ENCODE data around the gene NDST4.

The NDST4 gene

GRCh38 chr4:114857831-114858230 lies 255.6 kb downstream of the NDST4 start:
- ChIA-PET POLR2A (no interaction called here), CTCF (no interaction called here)
- no peak for DNase-seq (ENCODE audit: extremely low spot score)
- TF ChIP-seq SP1 (IDR thresholded peaks at IDR 0.05), result no peak
- TF ChIP-seq FOXK2 (IDR thresholded peaks at IDR 0.05), result no peak
- no peak for TF ChIP-seq FOXA1 (IDR thresholded peaks at IDR 0.05)
- no peak for TF ChIP-seq BHLHE40 (IDR thresholded peaks at IDR 0.05; ENCODE audit: borderline replicate concordance)
- TF ChIP-seq ZNF384 (IDR thresholded peaks at IDR 0.05), result no peak
- TF ChIP-seq CTBP1 (IDR thresholded peaks at IDR 0.05; ENCODE audit: borderline replicate concordance), result no peak
- no peak for TF ChIP-seq L3MBTL2 (conservative IDR thresholded peaks at IDR 0.05)
- no peak for TF ChIP-seq LEF1 (IDR thresholded peaks at IDR 0.05; ENCODE audit: borderline replicate concordance)
- TF ChIP-seq HDGF (IDR thresholded peaks at IDR 0.05; ENCODE audit: borderline replicate concordance), result no peak
- no peak for TF ChIP-seq TARDBP (IDR thresholded peaks at IDR 0.05)
- TF ChIP-seq NFRKB (IDR thresholded peaks at IDR 0.05), result no peak
- TF ChIP-seq ARNT (IDR thresholded peaks at IDR 0.05), result no peak
- no peak for TF ChIP-seq SUZ12 (IDR thresholded peaks at IDR 0.05)
- TF ChIP-seq ELF4 (IDR thresholded peaks at IDR 0.05), result no peak

GRCh38 chr4:114839986-114840385 lies 273.4 kb downstream of the NDST4 start:
- ChIA-PET POLR2A (no interaction called here), CTCF (no interaction called here)
- TF ChIP-seq FOXA1 (IDR thresholded peaks at IDR 0.05) (no peak), SUZ12 (IDR thresholded peaks at IDR 0.05) (no peak)
- DNase-seq (ENCODE audit: extremely low spot score), result no peak

- no peak for DNase-seq (ENCODE audit: extremely low spot score)
- ChIA-PET CTCF (no interaction called here), POLR2A (no interaction called here)
- TF ChIP-seq ZNF384 (IDR thresholded peaks at IDR 0.05) (no peak), CTBP1 (IDR thresholded peaks at IDR 0.05; ENCODE audit: borderline replicate concordance) (no peak), FOXM1 (IDR thresholded peaks at IDR 0.05; ENCODE audit: borderline replicate concordance) (no peak), FOXK2 (IDR thresholded peaks at IDR 0.05) (no peak), LEF1 (IDR thresholded peaks at IDR 0.05; ENCODE audit: borderline replicate concordance) (no peak), FOXA1 (IDR thresholded peaks at IDR 0.05) (no peak), SP1 (IDR thresholded peaks at IDR 0.05) (no peak), TARDBP (IDR thresholded peaks at IDR 0.05) (no peak), NFRKB (IDR thresholded peaks at IDR 0.05) (no peak), HDGF (IDR thresholded peaks at IDR 0.05; ENCODE audit: borderline replicate concordance) (no peak), ELF4 (IDR thresholded peaks at IDR 0.05) (no peak), BHLHE40 (IDR thresholded peaks at IDR 0.05; ENCODE audit: borderline replicate concordance) (no peak), PKNOX1 (IDR thresholded peaks at IDR 0.05) (no peak)
Measured at GRCh38 chr4:114830628-114831027, 282.8 kb downstream of the NDST4 start.

- ChIA-PET CTCF (no interaction called here), POLR2A (no interaction called here)
- TF ChIP-seq FOXM1 (IDR thresholded peaks at IDR 0.05; ENCODE audit: borderline replicate concordance), result no peak
- no peak for TF ChIP-seq SP1 (IDR thresholded peaks at IDR 0.05)
- no peak for TF ChIP-seq SUZ12 (IDR thresholded peaks at IDR 0.05)
- no peak for TF ChIP-seq TARDBP (IDR thresholded peaks at IDR 0.05)
- no peak for TF ChIP-seq BHLHE40 (IDR thresholded peaks at IDR 0.05; ENCODE audit: borderline replicate concordance)
- no peak for TF ChIP-seq L3MBTL2 (conservative IDR thresholded peaks at IDR 0.05)
- no peak for TF ChIP-seq ELF4 (IDR thresholded peaks at IDR 0.05)
- TF ChIP-seq HDGF (IDR thresholded peaks at IDR 0.05; ENCODE audit: borderline replicate concordance), result no peak
- TF ChIP-seq CTBP1 (IDR thresholded peaks at IDR 0.05; ENCODE audit: borderline replicate concordance), result no peak
- TF ChIP-seq ZNF384 (IDR thresholded peaks at IDR 0.05), result no peak
- no peak for TF ChIP-seq ARNT (IDR thresholded peaks at IDR 0.05)
- no peak for TF ChIP-seq FOXK2 (IDR thresholded peaks at IDR 0.05)
- TF ChIP-seq PKNOX1 (IDR thresholded peaks at IDR 0.05), result no peak
- no peak for TF ChIP-seq LEF1 (IDR thresholded peaks at IDR 0.05; ENCODE audit: borderline replicate concordance)
- no peak for TF ChIP-seq NFRKB (IDR thresholded peaks at IDR 0.05)
- no peak for TF ChIP-seq FOXA1 (IDR thresholded peaks at IDR 0.05)
- DNase-seq (ENCODE audit: extremely low spot score), result no peak
Measured at GRCh38 chr4:114827651-114828050, 285.8 kb downstream of the NDST4 start.

- CTCF ChIA-PET, result no interaction called here
- TF ChIP-seq BHLHE40 (IDR thresholded peaks at IDR 0.05; ENCODE audit: borderline replicate concordance) (no peak), LEF1 (IDR thresholded peaks at IDR 0.05; ENCODE audit: borderline replicate concordance) (no peak), ELF4 (IDR thresholded peaks at IDR 0.05) (no peak), HDGF (IDR thresholded peaks at IDR 0.05; ENCODE audit: borderline replicate concordance) (no peak), SP1 (IDR thresholded peaks at IDR 0.05) (no peak), ZNF384 (IDR thresholded peaks at IDR 0.05) (no peak), FOXA1 (IDR thresholded peaks at IDR 0.05) (no peak), ARNT (IDR thresholded peaks at IDR 0.05) (no peak), FOXM1 (IDR thresholded peaks at IDR 0.05; ENCODE audit: borderline replicate concordance) (no peak)
Measured at GRCh38 chr4:114815760-114816159, 297.7 kb downstream of the NDST4 start.

GRCh38 chr4:114813961-114814360 lies 299.5 kb downstream of the NDST4 start:
- TF ChIP-seq FOXK2 (IDR thresholded peaks at IDR 0.05) (no peak), LEF1 (IDR thresholded peaks at IDR 0.05; ENCODE audit: borderline replicate concordance) (no peak), SUZ12 (IDR thresholded peaks at IDR 0.05) (no peak)
- POLR2A ChIA-PET, result no interaction called here
- CTCF ChIA-PET, result no interaction called here
- DNase-seq (ENCODE audit: extremely low spot score), result no peak

More at GRCh38 chr4:114815760-114816159, 297.7 kb downstream of the NDST4 start:
- POLR2A ChIA-PET, result no interaction called here
- no peak for DNase-seq (ENCODE audit: extremely low spot score)

GRCh38 chr4:114811564-114812301 lies 301.7 kb downstream of the NDST4 start:
- peak; percentile 24; the same call in 1 of the 2 replicates for TF ChIP-seq PKNOX1 (IDR thresholded peaks at IDR 0.05)
- no peak for TF ChIP-seq NFRKB (IDR thresholded peaks at IDR 0.05)
- no peak for TF ChIP-seq SUZ12 (IDR thresholded peaks at IDR 0.05)
- TF ChIP-seq CTBP1 (IDR thresholded peaks at IDR 0.05; ENCODE audit: borderline replicate concordance), result no peak
- TF ChIP-seq ARNT (IDR thresholded peaks at IDR 0.05), result no peak
- TF ChIP-seq SP1 (IDR thresholded peaks at IDR 0.05), result no peak
- no peak for TF ChIP-seq ZNF384 (IDR thresholded peaks at IDR 0.05)
- DNase-seq (ENCODE audit: extremely low spot score), result no peak
- ChIA-PET POLR2A (no interaction called here), CTCF (no interaction called here)

Data from HEK293T (cell line).